Thyroid gland (tissue), 4 donors: ENCODE measurements around the gene THAP3. TPM values are rescaled to one million over a fixed set of nuclear protein-coding genes. Genes with fewer than 3 reads are reported as not detected.
"Not testable (repeated sequence)": the region's sequence is repeated elsewhere in the genome, so short reads cannot be mapped to it uniquely, and the experiment has no call there.

Source experiments
- DNase-seq, 2 donors: peaks; one replicate each; pipeline ENCODE4 v3.0.0-alpha.2; 2019
- H3K27ac ChIP-seq, 3 donors: fragments of 200-600 bp; sonication (generic); 1 replicate in 2 of 3; 2 replicates in 1 of 3; pipeline ENCODE4 v1.5.1; 2016 to 2019; ENCODE audit warnings: mild to moderate bottlenecking in 1 of 3, moderate library complexity in 1 of 3
- H3K27me3 ChIP-seq: fragments of 200-600 bp; sonication (generic); one replicate; pipeline ENCODE4 v1.5.1; 2019
- H3K36me3 ChIP-seq, 2 donors: fragments of 200-600 bp; sonication (generic); one replicate each; pipeline ENCODE4 v1.5.1; 2016 to 2019
- H3K4me1 ChIP-seq, 2 donors: fragments of 200-600 bp; sonication (generic); one replicate each; pipeline ENCODE4 v1.5.1; 2017 to 2019
- H3K4me3 ChIP-seq, 3 donors: fragments of 200-600 bp; sonication (generic); replicated peaks in 1 of 3; 1 replicate in 2 of 3; 2 replicates in 1 of 3; pipeline ENCODE4 v1.5.1; 2016; ENCODE audit warnings: mild to moderate bottlenecking in 1 of 3
- H3K9me3 ChIP-seq: fragments of 200-600 bp; sonication (generic); one replicate; pipeline ENCODE4 v1.5.1; 2017
- POLR2A ChIP-seq, 2 donors: fragments of 450-650 bp; IDR thresholded peaks; one replicate each; pipeline ENCODE4 v1.6.1; 2017; ENCODE audit warnings: antibody characterized with exemption in 2 of 2, mild to moderate bottlenecking in 2 of 2, moderate library complexity in 1 of 2
- WGBS, 2 donors: methylation state at CpG; one replicate each; pipeline ENCODE4 v1.1.5; 2017; 5-methylcytosine and 5-hydroxymethylcytosine counted together
- intact Hi-C: fragments of 100-400 bp; cut with DNase I; formaldehyde crosslinking; loops from one replicate; pipeline ENCODE4 v1.15.1; 2023
- total RNA-seq, 4 donors: library from RNA; depleted of rRNA; stranded (reverse); fragments of >200 nt; gene quantifications; one replicate each; pipeline ENCODE4 v1.2.3, GENCODE V29; 2016
- TF ChIP-seq, protein P1 (sequence below), 6 experiments: fragments of 200-600 bp in 3 of 6; fragments of 450-650 bp in 3 of 6; sonication (generic) in 3 of 6; IDR thresholded peaks; one replicate each; pipeline ENCODE4 v1.5.1; 2016 to 2019; ENCODE audit warnings: antibody characterized with exemption in 6 of 6, mild to moderate bottlenecking in 2 of 6, inconsistent platforms in 1 of 6, moderate library complexity in 1 of 6

THAP3 gene
- total RNA-seq, 4 donors from 2014 or later: 21.2 to 35.3 (median 30.5) TPM

- intact Hi-C loops: no loop called here
- Histone ChIP-seq H3K4me3 (no peak overlapping the region), H3K27me3 (no peaks in the 10 kb centered on the region), H3K36me3 (peaks cover 44 to 49% of the 10 kb centered on the region in 2 donors), H3K4me1 (peaks cover 2 to 9% of the 10 kb centered on the region in 2 donors), H3K9me3 (no peaks in the 10 kb centered on the region), H3K27ac (no peak overlapping the region)
- TF ChIP-seq, protein P1, sequence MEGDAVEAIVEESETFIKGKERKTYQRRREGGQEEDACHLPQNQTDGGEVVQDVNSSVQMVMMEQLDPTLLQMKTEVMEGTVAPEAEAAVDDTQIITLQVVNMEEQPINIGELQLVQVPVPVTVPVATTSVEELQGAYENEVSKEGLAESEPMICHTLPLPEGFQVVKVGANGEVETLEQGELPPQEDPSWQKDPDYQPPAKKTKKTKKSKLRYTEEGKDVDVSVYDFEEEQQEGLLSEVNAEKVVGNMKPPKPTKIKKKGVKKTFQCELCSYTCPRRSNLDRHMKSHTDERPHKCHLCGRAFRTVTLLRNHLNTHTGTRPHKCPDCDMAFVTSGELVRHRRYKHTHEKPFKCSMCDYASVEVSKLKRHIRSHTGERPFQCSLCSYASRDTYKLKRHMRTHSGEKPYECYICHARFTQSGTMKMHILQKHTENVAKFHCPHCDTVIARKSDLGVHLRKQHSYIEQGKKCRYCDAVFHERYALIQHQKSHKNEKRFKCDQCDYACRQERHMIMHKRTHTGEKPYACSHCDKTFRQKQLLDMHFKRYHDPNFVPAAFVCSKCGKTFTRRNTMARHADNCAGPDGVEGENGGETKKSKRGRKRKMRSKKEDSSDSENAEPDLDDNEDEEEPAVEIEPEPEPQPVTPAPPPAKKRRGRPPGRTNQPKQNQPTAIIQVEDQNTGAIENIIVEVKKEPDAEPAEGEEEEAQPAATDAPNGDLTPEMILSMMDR (IDR thresholded peaks at IDR 0.05): no peak
- TF ChIP-seq POLR2A (IDR thresholded peaks at IDR 0.05): no peak
- WGBS, 2 donors: 83 to 92% methylated on average over 11 to 27 of the region's 30 CpGs
- no peak for DNase-seq
These were observed 8.2 kb downstream of the THAP3 start for GRCh38 chr1:6632588-6633514.

GRCh38 chr1:6634371-6635052 is 9.8 kb downstream of the THAP3 start:
- no peaks in the 10 kb centered on the region for H3K9me3 ChIP-seq
- intact Hi-C loops: no loop called here
- 82 to 93% methylated on average over 6 to 13 of the region's 29 CpGs for WGBS, 2 donors
- H3K27ac ChIP-seq: no peak overlapping the region
- DNase-seq: peak; percentile 67 to 77
- no peaks in the 10 kb centered on the region for H3K27me3 ChIP-seq
- H3K4me3 ChIP-seq: no peak overlapping the region
- H3K36me3 ChIP-seq: peaks cover 38 to 44% of the 10 kb centered on the region in 2 donors
- TF ChIP-seq POLR2A (IDR thresholded peaks at IDR 0.05): no peak
- TF ChIP-seq, protein P1 (IDR thresholded peaks at IDR 0.05): peak in 4 of 6 experiments; percentile 37 to 56 (median 50)
- H3K4me1 ChIP-seq: peaks cover 2 to 9% of the 10 kb centered on the region in 2 donors

GRCh38 chr1:6635161-6635909 is 10.7 kb downstream of the THAP3 start:
- no peak overlapping the region for H3K4me3 ChIP-seq
- peaks cover 38 to 41% of the 10 kb centered on the region in 2 donors for H3K36me3 ChIP-seq
- 86 to 97% methylated on average over 14 to 19 of the region's 20 CpGs for WGBS, 2 donors
- no peak overlapping the region for H3K27ac ChIP-seq
- peaks cover 2 to 9% of the 10 kb centered on the region in 2 donors for H3K4me1 ChIP-seq
- intact Hi-C loops: no loop called here
- TF ChIP-seq, protein P1 (IDR thresholded peaks at IDR 0.05): no peak
- no peak for TF ChIP-seq POLR2A (IDR thresholded peaks at IDR 0.05)
- DNase-seq: no peak
- H3K27me3 ChIP-seq: no peaks in the 10 kb centered on the region
- no peaks in the 10 kb centered on the region for H3K9me3 ChIP-seq

DNA sequence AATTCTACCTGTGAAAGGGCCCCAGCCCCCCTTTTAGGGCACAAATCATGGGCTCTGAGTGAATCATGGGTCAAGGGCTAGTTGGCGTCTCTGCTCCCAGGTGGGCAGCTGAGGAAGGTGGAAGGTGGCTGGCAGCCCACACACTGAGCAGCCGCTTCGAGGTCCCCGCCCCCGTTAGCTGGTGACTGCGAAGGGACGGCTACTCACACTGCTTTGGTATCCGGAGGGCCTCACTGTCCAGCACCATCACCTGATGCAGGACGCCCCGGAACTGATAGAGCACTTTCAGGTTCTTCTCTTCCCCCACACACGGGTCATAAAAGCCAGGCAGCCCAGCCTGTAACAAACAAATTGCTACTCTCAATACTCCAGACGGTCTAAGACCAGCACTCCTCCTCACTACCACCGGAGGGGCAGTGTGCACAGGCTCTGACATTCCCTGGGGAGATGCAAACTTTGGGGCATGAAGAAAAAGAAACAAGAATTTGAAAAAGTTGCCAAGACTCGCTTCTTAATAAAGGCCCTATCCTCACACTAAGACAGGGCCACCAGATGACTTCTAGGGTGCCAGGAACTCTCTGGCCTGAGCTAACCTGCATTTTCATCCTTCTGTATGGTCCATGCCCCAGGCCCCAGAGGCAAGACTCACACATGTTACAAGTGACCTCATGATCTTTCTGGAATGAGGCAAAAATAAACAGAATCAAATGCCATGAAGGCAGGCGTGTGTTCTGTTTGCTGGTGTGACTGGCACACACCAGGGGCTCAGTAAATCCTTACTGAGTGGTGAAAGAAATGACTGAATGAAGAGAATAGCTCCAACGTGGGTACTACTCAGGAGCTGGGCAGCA is 11.5 kb downstream of the THAP3 start:
- peak; percentile 18 to 31 for DNase-seq
- peak overlapping the region in 2 of 3 donors; percentile 39 to 51 for H3K27ac ChIP-seq
- intact Hi-C loops: no loop called here
- H3K4me3 ChIP-seq: no peak overlapping the region
- H3K36me3 ChIP-seq: peaks cover 38% of the 10 kb centered on the region in 2 donors
- TF ChIP-seq, protein P1 (IDR thresholded peaks at IDR 0.05): no peak
- peak in 1 of 2 donors; percentile 16 for TF ChIP-seq POLR2A (IDR thresholded peaks at IDR 0.05)
- WGBS, 2 donors: 82 to 86% methylated on average over 16 of the region's 16 CpGs
- H3K27me3 ChIP-seq: no peaks in the 10 kb centered on the region
- H3K4me1 ChIP-seq: peaks cover 2 to 9% of the 10 kb centered on the region in 2 donors
- no peaks in the 10 kb centered on the region for H3K9me3 ChIP-seq

GRCh38 chr1:6636778-6637177 is 12.1 kb downstream of the THAP3 start:
- intact Hi-C loops: not testable (repeated sequence)
- 96 to 98% methylated on average over 6 of the region's 6 CpGs for WGBS, 2 donors

More at GRCh38 chr1:6636778-6637177, 12.1 kb downstream of the THAP3 start:
- peaks cover 38% of the 10 kb centered on the region in 2 donors for H3K36me3 ChIP-seq
- not testable (repeated sequence) for H3K27me3 ChIP-seq, H3K4me1 ChIP-seq, H3K9me3 ChIP-seq, DNase-seq, H3K4me3 ChIP-seq
- peak overlapping the region in 2 of 3 donors; percentile 39 to 51 for H3K27ac ChIP-seq
